Trophoblast cell (in vitro differentiated cells and primary cell): Measurements from ENCODE around the gene MAP1LC3A.

Experiments used
- DNase-seq, 2 donors: peaks; one replicate each; pipeline ENCODE4 v3.0.0-alpha.2; 2016
- H2AFZ ChIP-seq: 2 replicates; pipeline ENCODE4 v1.6.1; 2013; ENCODE audit warnings: low read length, moderate library complexity, mild to moderate bottlenecking; ENCODE audit not compliant: insufficient read depth, poor library complexity
- H2AK5ac ChIP-seq: 2 replicates; pipeline ENCODE4 v1.6.1; 2013; ENCODE audit warnings: mild to moderate bottlenecking, low read length
- H2BK120ac ChIP-seq: 2 replicates; pipeline ENCODE4 v1.6.1; 2013; ENCODE audit warnings: low read length, mild to moderate bottlenecking, moderate library complexity; ENCODE audit not compliant: insufficient read depth, poor library complexity
- H2BK12ac ChIP-seq: 2 replicates; pipeline ENCODE4 v1.6.1; 2013; ENCODE audit warnings: mild to moderate bottlenecking, low read length, moderate library complexity
- H2BK5ac ChIP-seq: 2 replicates; pipeline ENCODE4 v1.6.1; 2013; ENCODE audit warnings: low read length, low read depth, moderate library complexity, mild to moderate bottlenecking; ENCODE audit not compliant: poor library complexity
- H3K14ac ChIP-seq: 2 replicates; pipeline ENCODE4 v1.6.1; 2013; ENCODE audit warnings: mild to moderate bottlenecking, low read length
- H3K18ac ChIP-seq: 2 replicates; pipeline ENCODE4 v1.6.1; 2013; ENCODE audit warnings: mild to moderate bottlenecking, low read length
- H3K23ac ChIP-seq: 2 replicates; pipeline ENCODE4 v1.6.1; 2013; ENCODE audit warnings: low read length
- H3K27ac ChIP-seq: 2 replicates; pipeline ENCODE4 v1.5.1; 2013; ENCODE audit warnings: low read depth, mild to moderate bottlenecking, inconsistent platforms, low read length, moderate library complexity
- H3K27me3 ChIP-seq: 2 replicates; pipeline ENCODE4 v1.6.1; 2013; ENCODE audit warnings: inconsistent platforms, mild to moderate bottlenecking, low read length, moderate library complexity; ENCODE audit not compliant: insufficient read depth
- H3K36me3 ChIP-seq, 2 experiments: 1 replicate in 1 of 2; 2 replicates in 1 of 2; pipeline ENCODE4 v1.6.1; 2013; ENCODE audit warnings: low read length in 2 of 2, mild to moderate bottlenecking in 2 of 2, moderate library complexity in 1 of 2; ENCODE audit not compliant: insufficient read depth in 2 of 2, control insufficient read depth in 1 of 2
- H3K4ac ChIP-seq: 2 replicates; pipeline ENCODE4 v1.6.1; 2013; ENCODE audit warnings: low read depth, mild to moderate bottlenecking, low read length, moderate library complexity
- H3K4me1 ChIP-seq, 2 experiments: 1 replicate in 1 of 2; 2 replicates in 1 of 2; pipeline ENCODE4 v1.6.1; 2013; ENCODE audit warnings: low read length in 2 of 2, mild to moderate bottlenecking in 2 of 2, moderate library complexity in 1 of 2; ENCODE audit not compliant: insufficient read depth in 2 of 2, control insufficient read depth in 1 of 2
- H3K4me2 ChIP-seq: 2 replicates; pipeline ENCODE4 v1.6.1; 2013; ENCODE audit warnings: inconsistent platforms, mild to moderate bottlenecking, low read length, moderate library complexity
- H3K4me3 ChIP-seq: 2 replicates; pipeline ENCODE4 v1.5.1; 2013; ENCODE audit warnings: mild to moderate bottlenecking, low read depth, low read length, inconsistent platforms
- H3K79me1 ChIP-seq: one replicate; pipeline ENCODE4 v1.6.1; 2013; ENCODE audit warnings: low read length
- H3K79me2 ChIP-seq: 2 replicates; pipeline ENCODE4 v1.6.1; 2013; ENCODE audit warnings: low read length, mild to moderate bottlenecking; ENCODE audit not compliant: control insufficient read depth, insufficient read depth, poor library complexity
- H3K9ac ChIP-seq: 2 replicates; pipeline ENCODE4 v1.6.1; 2013; ENCODE audit warnings: mild to moderate bottlenecking, low read length
- H3K9me3 ChIP-seq: 2 replicates; pipeline ENCODE4 v1.6.1; 2013; ENCODE audit warnings: low read depth, mild to moderate bottlenecking, control low read depth, inconsistent platforms, low read length; ENCODE audit not compliant: insufficient read depth
- H4K12ac ChIP-seq: 2 replicates; pipeline ENCODE4 v1.6.1; 2013; ENCODE audit warnings: low read depth, mild to moderate bottlenecking, low read length, moderate library complexity
- H4K8ac ChIP-seq: 2 replicates; pipeline ENCODE4 v1.6.1; 2013; ENCODE audit warnings: low read depth, mild to moderate bottlenecking, low read length, moderate library complexity
- H4K91ac ChIP-seq: one replicate; pipeline ENCODE4 v1.6.1; 2013; ENCODE audit warnings: low read depth, mild to moderate bottlenecking, low read length, moderate library complexity
- WGBS: extraction: QIAGEN DNeasy Blood & Tissue Kit; methylation state at CpG from one replicate; pipeline ENCODE4 v1.1.7; 2013; ENCODE audit warnings: missing lambda C conversion rate; ENCODE audit not compliant: insufficient read length, insufficient coverage; ENCODE audit errors: extremely low coverage; 5-methylcytosine and 5-hydroxymethylcytosine counted together

The MAP1LC3A gene

GRCh38 chr20:34562641-34563040 is 4.1 kb downstream of the MAP1LC3A start:
- Histone ChIP-seq H3K4me1 (no peaks in the 10 kb centered on the region), H3K14ac (no peak overlapping the region), H3K4me3 (no peak overlapping the region), H2BK120ac (no peak overlapping the region), H3K27ac (no peak overlapping the region), H4K8ac (no peak overlapping the region), H4K12ac (no peak overlapping the region), H3K18ac (no peak overlapping the region), H3K9me3 (peaks cover 5% of the 10 kb centered on the region), H3K23ac (no peak overlapping the region), H2AK5ac (no peak overlapping the region), H3K4ac (no peak overlapping the region), H3K79me2 (peaks cover 2% of the 10 kb centered on the region), H3K36me3 (peaks cover 0 to 1% of the 10 kb centered on the region in 2 experiments), H3K27me3 (no peaks in the 10 kb centered on the region), H2AFZ (no peak overlapping the region), H2BK5ac (no peak overlapping the region), H4K91ac (no peak overlapping the region), H3K4me2 (no peak overlapping the region), H2BK12ac (no peak overlapping the region), H3K9ac (no peak overlapping the region), H3K79me1 (peaks cover 7% of the 10 kb centered on the region)
- peak in 1 of 2 donors; percentile 21 for DNase-seq
- WGBS = no CpG with 5 or more reads among the region's 5 CpGs

GRCh38 chr20:34564833-34565232 is 6.3 kb downstream of the MAP1LC3A start:
- no peak overlapping the region for H3K18ac ChIP-seq
- H2BK12ac ChIP-seq = no peak overlapping the region
- no CpG with 5 or more reads among the region's 7 CpGs for WGBS
- H3K14ac ChIP-seq = no peak overlapping the region
- H2BK120ac ChIP-seq = no peak overlapping the region
- no peak overlapping the region for H3K27ac ChIP-seq
- no peak overlapping the region for H3K4ac ChIP-seq
- H2AFZ ChIP-seq = no peak overlapping the region
- no peaks in the 10 kb centered on the region for H3K27me3 ChIP-seq
- H3K9me3 ChIP-seq = peaks cover 5% of the 10 kb centered on the region
- DNase-seq = no peak
- H3K23ac ChIP-seq = no peak overlapping the region
- peaks cover 1 to 3% of the 10 kb centered on the region in 2 experiments for H3K36me3 ChIP-seq
- H3K79me2 ChIP-seq = no peaks in the 10 kb centered on the region
- no peak overlapping the region for H3K9ac ChIP-seq
- no peak overlapping the region for H4K12ac ChIP-seq
- no peak overlapping the region for H2AK5ac ChIP-seq
- H2BK5ac ChIP-seq = no peak overlapping the region
- H3K4me2 ChIP-seq = no peak overlapping the region
- no peak overlapping the region for H3K4me3 ChIP-seq
- no peak overlapping the region for H4K91ac ChIP-seq
- no peak overlapping the region for H4K8ac ChIP-seq
- H3K79me1 ChIP-seq = no peaks in the 10 kb centered on the region
- no peaks in the 10 kb centered on the region for H3K4me1 ChIP-seq

- Histone ChIP-seq H3K9ac (no peak overlapping the region), H4K91ac (no peak overlapping the region), H3K4me2 (no peak overlapping the region), H2BK12ac (no peak overlapping the region), H4K12ac (no peak overlapping the region), H3K27ac (no peak overlapping the region), H3K18ac (no peak overlapping the region), H2BK120ac (no peak overlapping the region), H2AFZ (no peak overlapping the region), H3K79me2 (no peaks in the 10 kb centered on the region), H3K9me3 (peaks cover 5% of the 10 kb centered on the region), H3K79me1 (no peaks in the 10 kb centered on the region), H3K36me3 (peaks cover 2 to 6% of the 10 kb centered on the region in 2 experiments), H3K27me3 (no peaks in the 10 kb centered on the region), H3K4ac (no peak overlapping the region), H3K4me1 (no peaks in the 10 kb centered on the region), H2AK5ac (no peak overlapping the region), H3K23ac (no peak overlapping the region), H3K14ac (no peak overlapping the region), H4K8ac (no peak overlapping the region), H3K4me3 (no peak overlapping the region), H2BK5ac (no peak overlapping the region)
- no CpG with 5 or more reads among the region's 9 CpGs for WGBS
- DNase-seq = no peak
Observed at GRCh38 chr20:34566978-34567891, 8.7 kb downstream of the MAP1LC3A start.

- no peaks in the 10 kb centered on the region for H3K27me3 ChIP-seq
- no peak overlapping the region for H3K4me2 ChIP-seq
- H2BK120ac ChIP-seq = no peak overlapping the region
- H4K91ac ChIP-seq = no peak overlapping the region
- H3K4ac ChIP-seq = no peak overlapping the region
- H3K27ac ChIP-seq = no peak overlapping the region
- no CpG with 5 or more reads among the region's 15 CpGs for WGBS
- no peak overlapping the region for H2BK5ac ChIP-seq
- no peak overlapping the region for H3K14ac ChIP-seq
- no peak overlapping the region for H2AFZ ChIP-seq
- H3K79me2 ChIP-seq = no peaks in the 10 kb centered on the region
- no peak for DNase-seq
- no peaks in the 10 kb centered on the region for H3K4me1 ChIP-seq
- peaks cover 2 to 6% of the 10 kb centered on the region in 2 experiments for H3K36me3 ChIP-seq
- H3K23ac ChIP-seq = no peak overlapping the region
- H4K12ac ChIP-seq = no peak overlapping the region
- no peak overlapping the region for H2AK5ac ChIP-seq
- no peak overlapping the region for H4K8ac ChIP-seq
- H3K18ac ChIP-seq = no peak overlapping the region
- H3K79me1 ChIP-seq = no peaks in the 10 kb centered on the region
- H2BK12ac ChIP-seq = no peak overlapping the region
- peaks cover 5% of the 10 kb centered on the region for H3K9me3 ChIP-seq
- no peak overlapping the region for H3K4me3 ChIP-seq
- H3K9ac ChIP-seq = no peak overlapping the region
Observed at GRCh38 chr20:34567892-34568865, 9.7 kb downstream of the MAP1LC3A start.
